NCI-H226 (cell line): ENCODE measurements around the gene SENP7.
"Not testable (repeated sequence)": the region's sequence is repeated elsewhere in the genome, so short reads cannot be mapped to it uniquely, and the experiment has no call there.

Source experiments
- DNase-seq: peaks from one replicate; pipeline ENCODE4 v3.0.0-alpha.2; 2015

Gene SENP7

GRCh38 chr3:101527441-101527840 is 14.4 kb upstream of the SENP7 start:
- DNase-seq: no peak

GRCh38 chr3:101521211-101521701 is 8.2 kb upstream of the SENP7 start:
- no peak for DNase-seq

- DNase-seq: no peak
Measured at GRCh38 chr3:101519685-101520365, 6.8 kb upstream of the SENP7 start.

- peak; percentile 17 for DNase-seq
Measured at GRCh38 chr3:101518421-101518871, 5.4 kb upstream of the SENP7 start.

- DNase-seq: no peak
Measured at GRCh38 chr3:101513419-101513986, 491 bp upstream of the SENP7 start.

GRCh38 chr3:101512396-101512645 is 691 bp downstream of the SENP7 start:
- no peak for DNase-seq

GRCh38 chr3:101509811-101510210 is 3.2 kb downstream of the SENP7 start:
- DNase-seq: peak; percentile 21

- DNase-seq: no peak
Measured at GRCh38 chr3:101509281-101509680, 3.7 kb downstream of the SENP7 start.

- DNase-seq: no peak
Measured at GRCh38 chr3:101501783-101502182, 11.2 kb downstream of the SENP7 start.

GRCh38 chr3:101500208-101500607 is 12.8 kb downstream of the SENP7 start:
- no peak for DNase-seq

GRCh38 chr3:101497803-101498202 is 15.2 kb downstream of the SENP7 start:
- no peak for DNase-seq

- DNase-seq: no peak
Measured at GRCh38 chr3:101495552-101495951, 17.5 kb downstream of the SENP7 start.

- DNase-seq: peak; percentile 54
Measured at GRCh38 chr3:101484805-101485620, 28.0 kb downstream of the SENP7 start.

GRCh38 chr3:101478980-101479379 is 34.0 kb downstream of the SENP7 start:
- no peak for DNase-seq

- DNase-seq: not testable (repeated sequence)
Measured at GRCh38 chr3:101474841-101475552, 38.0 kb downstream of the SENP7 start.

GRCh38 chr3:101468676-101469075 is 44.3 kb downstream of the SENP7 start:
- DNase-seq: not testable (repeated sequence)

GRCh38 chr3:101467310-101467663 is 45.7 kb downstream of the SENP7 start:
- DNase-seq: not testable (repeated sequence)

GRCh38 chr3:101466465-101467309 is 46.3 kb downstream of the SENP7 start:
- no peak for DNase-seq

GRCh38 chr3:101464235-101464634 is 48.8 kb downstream of the SENP7 start:
- DNase-seq: no peak

- DNase-seq: no peak
Measured at GRCh38 chr3:101461451-101461850, 51.6 kb downstream of the SENP7 start.

- DNase-seq: no peak
Measured at GRCh38 chr3:101458387-101458786, 54.6 kb downstream of the SENP7 start.

- DNase-seq: no peak
Measured at GRCh38 chr3:101454629-101455028, 58.4 kb downstream of the SENP7 start.
